ENCODE measurements around the gene CACHD1. TPM values are rescaled to one million over a fixed set of nuclear protein-coding genes. Genes with fewer than 3 reads are reported as not detected.
A peak's percentile ranks its signal among the peaks of the same experiment; 100 is the strongest.

The CACHD1 gene
- total RNA-seq, 1 donor from 2014 or later = 24.1 TPM

DNA sequence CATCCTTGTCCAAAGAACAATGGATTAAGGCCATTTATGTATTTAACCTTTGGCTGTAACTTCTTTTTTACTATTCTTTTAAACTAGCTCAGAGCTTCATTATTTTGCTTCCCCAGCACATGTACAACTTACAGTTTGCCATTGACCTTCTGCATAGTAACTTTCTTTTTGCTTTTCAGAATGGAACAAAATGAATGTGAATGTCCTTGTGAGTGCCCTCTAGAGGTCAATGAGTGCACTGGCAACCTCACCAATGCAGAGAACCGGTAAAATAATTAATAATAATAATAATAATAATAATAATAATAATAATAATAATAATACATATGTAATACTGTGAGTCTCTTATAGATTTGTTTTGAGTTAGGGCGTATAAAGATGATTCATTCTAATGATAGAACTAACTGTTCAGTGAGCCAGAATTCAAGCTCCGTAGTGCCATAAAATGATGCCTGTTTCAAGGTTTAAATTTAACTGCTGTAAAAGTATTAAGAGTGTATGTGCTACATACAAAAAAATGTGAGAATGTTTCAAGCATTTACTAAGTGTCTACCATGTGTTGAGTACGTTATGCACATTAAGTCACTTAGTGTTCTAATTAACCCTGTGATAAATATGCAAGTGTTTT, 205.9 kb downstream of the CACHD1 start:
- Mint-ChIP-seq H3K27ac (no peak overlapping the region), H3K4me3 (no peak overlapping the region), H3K27me3 (ENCODE audit: low read depth) (no peaks in the 10 kb centered on the region), H3K9me3 (no peaks in the 10 kb centered on the region), H3K4me1 (no peaks in the 10 kb centered on the region), H3K36me3 (peaks cover 19% of the 10 kb centered on the region)
- DNase-seq (ENCODE audit: low spot score in 2 of 2, unreplicated experiment in 2 of 2) = no peak
- TF ChIP-seq, protein P1, sequence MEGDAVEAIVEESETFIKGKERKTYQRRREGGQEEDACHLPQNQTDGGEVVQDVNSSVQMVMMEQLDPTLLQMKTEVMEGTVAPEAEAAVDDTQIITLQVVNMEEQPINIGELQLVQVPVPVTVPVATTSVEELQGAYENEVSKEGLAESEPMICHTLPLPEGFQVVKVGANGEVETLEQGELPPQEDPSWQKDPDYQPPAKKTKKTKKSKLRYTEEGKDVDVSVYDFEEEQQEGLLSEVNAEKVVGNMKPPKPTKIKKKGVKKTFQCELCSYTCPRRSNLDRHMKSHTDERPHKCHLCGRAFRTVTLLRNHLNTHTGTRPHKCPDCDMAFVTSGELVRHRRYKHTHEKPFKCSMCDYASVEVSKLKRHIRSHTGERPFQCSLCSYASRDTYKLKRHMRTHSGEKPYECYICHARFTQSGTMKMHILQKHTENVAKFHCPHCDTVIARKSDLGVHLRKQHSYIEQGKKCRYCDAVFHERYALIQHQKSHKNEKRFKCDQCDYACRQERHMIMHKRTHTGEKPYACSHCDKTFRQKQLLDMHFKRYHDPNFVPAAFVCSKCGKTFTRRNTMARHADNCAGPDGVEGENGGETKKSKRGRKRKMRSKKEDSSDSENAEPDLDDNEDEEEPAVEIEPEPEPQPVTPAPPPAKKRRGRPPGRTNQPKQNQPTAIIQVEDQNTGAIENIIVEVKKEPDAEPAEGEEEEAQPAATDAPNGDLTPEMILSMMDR (IDR thresholded peaks at IDR 0.05; ENCODE audit: unreplicated experiment) = peak; percentile 58

DNA sequence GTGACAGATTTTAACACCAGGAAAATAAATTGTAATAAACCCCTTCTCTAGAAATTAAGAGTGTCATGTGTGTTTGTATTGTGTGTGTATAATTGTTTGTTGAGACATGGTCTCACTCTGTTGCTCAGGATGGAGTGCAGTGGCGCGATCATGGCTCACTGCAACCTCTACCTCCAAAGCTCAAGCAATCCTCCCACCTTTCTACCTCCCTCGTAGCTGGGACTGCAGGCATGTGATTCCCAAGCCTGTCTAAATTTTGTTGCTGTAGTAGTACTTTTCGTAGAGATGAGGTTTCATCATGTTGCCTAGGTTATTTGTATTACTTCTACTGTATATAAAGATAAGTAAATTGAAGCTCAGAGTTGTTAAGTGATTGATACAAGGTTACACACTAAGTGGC, 206.5 kb downstream of the CACHD1 start:
- Mint-ChIP-seq H3K27me3 (ENCODE audit: low read depth) (no peaks in the 10 kb centered on the region), H3K4me1 (no peaks in the 10 kb centered on the region), H3K27ac (no peak overlapping the region), H3K36me3 (peaks cover 23% of the 10 kb centered on the region), H3K9me3 (no peaks in the 10 kb centered on the region), H3K4me3 (no peak overlapping the region)
- DNase-seq (ENCODE audit: low spot score in 2 of 2, unreplicated experiment in 2 of 2) = no peak
- TF ChIP-seq, protein P1 (IDR thresholded peaks at IDR 0.05; ENCODE audit: unreplicated experiment) = no peak

DNA sequence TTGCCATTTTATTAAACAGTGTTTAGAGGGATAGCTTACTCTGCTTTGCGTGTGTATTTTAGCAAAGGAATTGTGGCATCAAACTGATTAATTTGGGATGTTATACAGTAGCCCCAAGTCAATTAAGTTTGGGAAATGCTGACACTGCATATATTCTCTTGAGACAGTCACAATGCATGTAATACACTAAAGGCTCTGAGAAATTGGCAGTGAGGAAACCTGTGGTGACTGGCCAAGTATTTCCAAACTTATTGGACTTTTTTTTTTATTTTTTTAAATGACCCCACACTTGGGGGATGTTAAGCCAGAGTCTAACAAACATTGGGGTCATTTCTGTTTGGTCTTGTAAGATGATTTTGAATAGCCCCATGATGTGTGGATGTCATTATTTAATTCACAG, 207.6 kb downstream of the CACHD1 start:
- Mint-ChIP-seq H3K27ac (no peak overlapping the region), H3K4me1 (no peaks in the 10 kb centered on the region), H3K27me3 (ENCODE audit: low read depth) (no peaks in the 10 kb centered on the region), H3K36me3 (peaks cover 32% of the 10 kb centered on the region), H3K9me3 (no peaks in the 10 kb centered on the region), H3K4me3 (no peak overlapping the region)
- TF ChIP-seq, protein P1 (IDR thresholded peaks at IDR 0.05; ENCODE audit: unreplicated experiment) = no peak
- no peak for DNase-seq (ENCODE audit: low spot score in 2 of 2, unreplicated experiment in 2 of 2)

DNA sequence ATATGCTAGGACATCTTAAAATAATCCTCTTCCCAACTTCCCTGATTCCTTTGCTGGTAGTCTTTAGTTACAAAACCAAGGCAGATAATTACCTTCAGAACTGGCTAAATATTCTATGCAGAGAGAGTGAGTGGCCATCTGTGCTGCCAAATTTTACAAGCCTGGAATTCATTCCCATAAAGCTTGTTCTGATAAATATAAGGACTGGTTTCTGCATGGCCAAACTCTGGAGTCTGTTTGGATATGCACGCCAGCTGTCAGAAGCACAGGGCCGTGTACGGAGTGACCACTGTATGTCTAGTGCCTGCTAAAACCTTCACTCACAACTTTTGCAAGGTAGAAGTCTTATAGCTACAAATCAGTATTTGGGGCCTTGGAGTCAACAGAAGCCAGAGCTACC, 208.4 kb downstream of the CACHD1 start:
- peaks cover 28% of the 10 kb centered on the region for H3K36me3 Mint-ChIP-seq
- no peak overlapping the region for H3K27ac Mint-ChIP-seq
- H3K4me3 Mint-ChIP-seq = no peak overlapping the region
- no peaks in the 10 kb centered on the region for H3K4me1 Mint-ChIP-seq
- H3K9me3 Mint-ChIP-seq = no peaks in the 10 kb centered on the region
- H3K27me3 Mint-ChIP-seq (ENCODE audit: low read depth) = no peaks in the 10 kb centered on the region
- TF ChIP-seq, protein P1 (IDR thresholded peaks at IDR 0.05; ENCODE audit: unreplicated experiment) = no peak
- DNase-seq (ENCODE audit: low spot score in 2 of 2, unreplicated experiment in 2 of 2) = no peak

DNA sequence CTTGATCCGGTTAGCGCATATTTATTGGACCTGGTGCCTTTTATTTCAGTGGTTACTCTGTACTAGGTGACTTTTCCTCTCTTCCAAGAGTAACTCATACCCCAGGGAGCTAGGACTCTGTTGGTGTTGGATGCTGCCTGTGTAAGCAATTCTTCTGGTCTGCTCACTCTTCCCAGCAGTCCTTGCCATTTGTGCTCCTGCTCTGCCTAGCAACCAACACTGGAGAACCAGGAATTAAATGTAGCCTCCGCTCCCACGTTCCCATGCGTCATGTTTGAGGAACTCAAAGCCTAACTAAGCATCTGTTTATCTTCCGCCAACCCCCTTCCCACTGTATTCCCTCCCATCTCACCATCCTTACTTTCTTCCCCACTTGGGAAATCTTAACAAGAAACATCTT, 209.2 kb downstream of the CACHD1 start:
- TF ChIP-seq, protein P1 (IDR thresholded peaks at IDR 0.05; ENCODE audit: unreplicated experiment) = no peak
- Mint-ChIP-seq H3K9me3 (no peaks in the 10 kb centered on the region), H3K4me1 (no peaks in the 10 kb centered on the region), H3K36me3 (peaks cover 28% of the 10 kb centered on the region), H3K4me3 (no peak overlapping the region), H3K27me3 (ENCODE audit: low read depth) (no peaks in the 10 kb centered on the region), H3K27ac (no peak overlapping the region)
- no peak for DNase-seq (ENCODE audit: low spot score in 2 of 2, unreplicated experiment in 2 of 2)

DNA sequence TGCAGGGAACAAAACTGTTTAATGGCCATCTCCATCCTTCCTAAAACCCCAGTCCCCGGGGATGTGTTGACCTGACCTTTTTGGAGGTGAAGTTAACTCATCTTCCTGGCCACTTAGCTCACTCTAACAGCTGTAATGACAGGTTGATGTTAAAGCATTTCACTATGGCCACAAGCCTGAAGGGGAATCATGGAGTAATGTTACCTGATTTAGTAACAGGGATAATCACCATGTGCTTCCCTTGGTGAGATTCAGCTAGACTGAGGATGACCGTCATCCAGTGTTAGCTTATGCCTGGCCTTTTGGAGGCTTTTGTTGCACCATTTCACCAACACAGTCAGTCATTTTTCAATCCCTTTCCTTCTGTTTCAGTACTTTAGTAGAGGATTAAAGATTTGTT, 210.7 kb downstream of the CACHD1 start:
- Mint-ChIP-seq H3K4me1 (no peaks in the 10 kb centered on the region), H3K27me3 (ENCODE audit: low read depth) (no peaks in the 10 kb centered on the region), H3K4me3 (no peak overlapping the region), H3K27ac (no peak overlapping the region), H3K36me3 (peaks cover 28% of the 10 kb centered on the region), H3K9me3 (no peaks in the 10 kb centered on the region)
- DNase-seq (ENCODE audit: low spot score in 2 of 2, unreplicated experiment in 2 of 2) = no peak
- TF ChIP-seq, protein P1 (IDR thresholded peaks at IDR 0.05; ENCODE audit: unreplicated experiment) = no peak
